HG02884 (cell line): ENCODE data around the gene CHST2.
A peak's percentile ranks its signal among the peaks of the same experiment; 100 is the strongest.

ENCODE experiments used
- ATAC-seq: cut with Tn5 transposase; IDR thresholded peaks from one replicate; pipeline ENCODE4 v1.9.1; 2021; ENCODE audit warnings: mild to moderate bottlenecking, moderate library complexity; ENCODE audit not compliant: unreplicated experiment

Gene CHST2

DNA sequence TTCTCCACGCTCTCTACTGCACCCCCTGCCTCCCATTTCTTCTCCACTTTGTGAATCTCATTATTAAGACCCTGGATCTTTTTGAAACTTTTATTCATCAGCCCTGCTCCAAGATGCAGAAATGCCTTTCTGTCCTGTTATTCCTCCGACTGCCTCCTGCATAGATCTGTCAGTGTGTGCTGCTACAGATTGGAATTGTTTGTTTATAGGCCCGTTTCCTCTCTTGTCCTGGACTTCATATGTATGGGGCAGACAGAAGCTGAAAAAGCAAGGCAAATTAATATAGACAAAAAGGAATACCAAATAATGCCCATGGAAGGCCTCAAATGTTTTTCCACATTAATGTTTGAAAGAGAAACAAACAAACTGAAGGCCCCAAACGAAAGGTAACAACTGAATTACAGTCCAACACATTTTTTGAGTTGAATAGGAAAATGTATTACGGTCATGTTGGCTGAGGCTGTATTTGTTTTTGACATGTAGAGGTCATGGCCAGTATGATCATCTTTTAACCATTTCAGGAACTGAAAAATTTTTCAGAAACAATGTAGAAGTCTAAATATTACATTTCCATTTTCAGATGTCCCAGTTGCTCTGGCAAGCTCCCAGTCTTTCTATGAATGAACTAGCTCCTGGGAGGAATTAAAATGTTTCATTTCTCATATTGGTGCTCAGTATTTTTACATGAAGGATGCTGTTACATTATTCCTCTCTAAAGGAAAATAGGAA lies 8.8 kb downstream of the CHST2 start:
- ATAC-seq, result no peak

DNA sequence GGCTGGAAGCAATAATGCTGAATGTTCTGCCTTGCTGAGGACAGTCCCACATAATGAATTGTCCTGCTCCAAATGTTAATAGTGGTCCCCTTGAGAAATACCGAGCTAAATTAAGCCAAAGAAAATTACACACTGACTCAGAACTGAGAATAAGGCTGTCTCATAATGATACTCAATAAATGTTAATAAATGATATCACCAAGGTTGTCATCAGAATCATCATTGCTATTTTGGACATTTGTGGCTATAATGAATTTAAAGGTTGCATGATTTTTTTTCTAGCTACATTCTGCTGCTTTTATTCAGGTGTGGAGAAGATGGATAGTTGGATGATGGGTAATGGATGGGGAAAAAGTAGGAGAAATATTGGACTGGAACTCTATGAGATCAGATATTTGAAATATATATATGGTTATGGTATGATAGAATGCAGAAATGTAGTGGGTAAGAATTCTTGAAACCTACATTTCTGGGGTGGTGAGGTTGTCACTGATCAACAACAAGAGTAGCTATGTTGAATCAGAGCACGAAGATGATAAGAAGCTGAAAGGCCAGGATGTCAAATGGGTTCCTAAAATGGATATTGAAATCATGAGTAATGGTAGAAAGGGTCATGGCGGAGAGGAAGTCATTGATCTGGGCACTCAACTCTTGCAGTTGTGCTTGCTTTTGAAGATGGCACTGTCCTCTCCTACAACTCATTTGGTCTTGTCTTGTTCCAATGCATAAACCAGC lies 12.8 kb downstream of the CHST2 start:
- ATAC-seq, result no peak

DNA sequence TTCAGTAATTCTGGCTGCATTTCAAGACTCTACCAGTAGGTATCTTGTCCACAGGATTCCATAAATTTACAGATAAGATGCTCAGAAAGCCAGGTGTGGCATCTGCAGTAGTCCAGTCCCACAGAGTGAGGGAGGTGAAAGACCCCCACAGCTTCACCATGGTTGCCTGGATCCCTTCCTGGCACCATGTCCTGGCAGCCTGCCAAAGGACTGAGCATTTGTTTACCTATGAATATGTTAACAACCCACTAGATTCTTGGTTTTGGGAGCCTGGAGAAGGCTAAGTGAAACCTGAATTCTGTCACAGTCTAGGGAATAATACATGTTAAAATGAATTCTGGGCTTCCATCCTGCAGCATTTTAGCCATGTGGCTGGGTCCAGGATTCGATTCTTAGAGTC lies 14.9 kb downstream of the CHST2 start:
- no peak for ATAC-seq

DNA sequence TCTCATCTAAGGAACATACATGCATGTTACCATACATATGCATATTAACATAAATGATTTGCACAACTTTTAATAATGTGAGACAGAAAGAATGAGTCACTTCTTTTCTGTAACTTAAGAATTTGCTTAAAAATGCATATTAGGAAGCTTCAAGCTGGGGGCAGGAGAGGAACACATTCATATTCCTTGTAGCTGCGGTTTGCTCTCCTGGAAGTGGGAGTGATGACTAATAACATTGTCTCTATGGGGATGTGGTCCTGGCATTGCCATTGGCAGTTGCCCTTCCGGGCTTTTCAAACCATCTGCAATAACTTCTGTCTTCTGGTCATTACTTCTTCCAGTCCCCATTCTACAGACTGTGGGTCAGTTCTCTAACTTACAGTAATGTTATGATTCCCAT lies 15.6 kb downstream of the CHST2 start:
- no peak for ATAC-seq

DNA sequence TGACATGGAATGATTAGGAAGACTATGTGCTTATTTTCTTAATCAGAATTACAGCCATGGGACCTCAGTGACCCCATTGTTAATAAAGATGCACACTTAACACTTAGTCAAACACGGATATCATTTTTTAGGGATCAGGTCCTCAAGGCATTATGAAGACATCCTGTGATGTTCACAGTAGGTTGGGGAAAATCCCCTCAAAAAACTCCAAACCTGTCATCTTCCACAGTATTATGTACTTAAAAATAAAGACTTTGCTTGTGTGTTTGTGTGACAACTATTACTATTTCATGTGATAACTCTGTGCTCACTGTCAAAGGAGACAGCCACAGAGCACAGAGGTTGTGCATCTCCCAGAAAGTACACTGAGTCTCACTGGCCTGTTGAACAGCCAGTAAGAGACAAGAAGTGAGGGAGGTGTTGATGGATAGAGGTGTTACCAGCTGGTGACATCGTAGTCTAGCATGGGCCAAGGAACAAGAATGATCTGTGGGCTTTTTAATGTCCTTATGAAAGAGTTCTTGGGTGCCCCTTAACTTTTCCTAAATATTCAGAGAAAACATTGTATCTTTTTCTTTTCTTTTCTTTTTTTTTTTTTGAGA lies 18.0 kb downstream of the CHST2 start:
- no peak for ATAC-seq

DNA sequence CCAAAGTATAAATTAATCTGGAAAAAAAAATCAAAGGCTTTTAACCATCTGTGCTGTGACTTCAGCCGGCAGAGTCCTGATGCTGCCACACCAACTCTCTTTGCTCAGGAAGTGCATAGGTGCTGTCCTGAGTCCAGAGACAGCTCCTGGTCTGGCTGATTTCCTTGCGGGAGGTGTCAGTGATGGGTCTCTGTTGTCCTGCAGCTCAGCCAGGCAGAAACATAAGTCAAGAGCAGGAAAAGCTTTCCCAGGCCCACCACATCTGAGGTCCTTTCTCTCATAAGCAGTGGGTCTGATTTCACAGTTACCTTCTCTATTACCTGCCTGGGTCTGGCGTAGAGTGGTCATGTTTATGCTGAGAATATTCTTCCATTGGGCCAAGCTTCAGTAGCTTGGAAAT lies 19.4 kb downstream of the CHST2 start:
- no peak for ATAC-seq

DNA sequence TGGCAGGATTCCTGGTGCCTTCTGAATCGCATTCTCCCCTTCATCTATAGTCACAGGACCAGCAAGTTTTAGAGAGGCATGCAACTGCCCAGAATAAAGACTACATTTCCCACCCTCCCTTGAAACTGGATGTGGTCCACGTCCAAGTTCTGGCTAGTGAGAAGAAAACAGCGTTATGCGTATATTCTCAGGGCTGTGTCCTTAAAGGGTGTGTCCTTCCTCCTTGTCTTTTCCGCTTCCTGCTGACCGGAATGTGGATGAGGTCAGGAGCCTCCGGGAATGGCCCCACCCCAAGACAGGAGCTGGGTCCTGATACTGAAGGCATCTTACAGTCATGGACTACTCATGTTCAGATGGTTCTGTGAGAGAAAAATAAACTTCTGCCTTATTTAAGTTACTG lies 20.2 kb downstream of the CHST2 start:
- no peak for ATAC-seq

DNA sequence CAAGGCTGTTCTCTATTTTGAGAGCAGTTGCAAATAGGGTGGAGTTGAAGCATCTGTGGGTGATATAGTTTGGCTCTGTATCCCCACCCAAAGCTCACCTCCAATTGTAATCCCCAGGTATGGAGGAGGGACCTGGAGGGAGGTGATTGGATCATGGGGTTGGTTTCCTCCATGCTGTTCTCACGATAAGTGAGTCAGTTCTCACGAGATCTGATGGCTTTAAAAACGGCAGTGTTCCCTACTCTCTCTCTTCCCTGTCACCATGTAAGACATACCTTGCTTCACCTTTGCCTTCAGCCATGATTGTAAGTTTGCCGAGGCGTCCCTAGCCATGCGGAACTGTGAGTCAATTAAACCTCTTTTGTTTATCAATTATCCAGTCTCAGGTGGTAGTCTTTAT lies 21.0 kb downstream of the CHST2 start:
- ATAC-seq, result no peak

DNA sequence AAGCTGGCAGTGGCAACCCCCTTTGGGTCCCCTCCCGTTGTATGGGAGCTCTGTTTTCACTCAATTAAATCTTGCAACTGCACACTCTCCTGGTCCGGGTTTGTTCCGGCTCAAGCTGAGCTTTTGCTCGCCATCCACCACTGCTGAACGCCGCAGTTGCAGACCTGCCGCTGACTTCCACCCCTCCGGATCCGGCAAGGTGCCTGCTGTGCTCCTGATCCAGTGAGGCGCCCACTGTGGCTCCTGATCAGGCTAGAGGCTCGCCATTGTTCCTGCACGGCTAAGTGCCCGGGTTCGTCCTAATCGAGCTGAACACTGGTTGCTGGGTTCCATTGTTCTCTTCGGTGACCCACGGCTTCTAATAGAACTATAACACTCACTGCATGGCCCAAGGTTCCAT lies 22.8 kb downstream of the CHST2 start:
- no peak for ATAC-seq

DNA sequence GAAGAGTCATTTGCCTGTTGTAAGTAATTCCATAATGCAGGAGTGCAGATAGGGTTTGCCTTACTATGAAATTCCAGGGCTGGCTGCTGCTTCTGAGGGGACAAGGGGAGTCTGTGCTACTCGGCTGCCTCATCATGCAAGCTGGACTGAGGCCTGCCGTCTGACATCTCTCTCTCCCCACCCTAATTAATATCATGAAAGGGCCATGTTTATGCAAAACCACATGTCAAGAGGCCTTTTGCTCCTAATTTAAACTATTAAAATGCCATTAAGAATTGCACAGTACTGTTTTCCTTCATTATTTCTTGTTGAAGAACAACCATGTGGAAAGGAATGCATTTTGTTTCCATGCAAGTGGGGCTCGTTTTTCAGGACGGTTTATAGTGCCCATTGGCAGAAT lies 26.3 kb downstream of the CHST2 start:
- no peak for ATAC-seq

DNA sequence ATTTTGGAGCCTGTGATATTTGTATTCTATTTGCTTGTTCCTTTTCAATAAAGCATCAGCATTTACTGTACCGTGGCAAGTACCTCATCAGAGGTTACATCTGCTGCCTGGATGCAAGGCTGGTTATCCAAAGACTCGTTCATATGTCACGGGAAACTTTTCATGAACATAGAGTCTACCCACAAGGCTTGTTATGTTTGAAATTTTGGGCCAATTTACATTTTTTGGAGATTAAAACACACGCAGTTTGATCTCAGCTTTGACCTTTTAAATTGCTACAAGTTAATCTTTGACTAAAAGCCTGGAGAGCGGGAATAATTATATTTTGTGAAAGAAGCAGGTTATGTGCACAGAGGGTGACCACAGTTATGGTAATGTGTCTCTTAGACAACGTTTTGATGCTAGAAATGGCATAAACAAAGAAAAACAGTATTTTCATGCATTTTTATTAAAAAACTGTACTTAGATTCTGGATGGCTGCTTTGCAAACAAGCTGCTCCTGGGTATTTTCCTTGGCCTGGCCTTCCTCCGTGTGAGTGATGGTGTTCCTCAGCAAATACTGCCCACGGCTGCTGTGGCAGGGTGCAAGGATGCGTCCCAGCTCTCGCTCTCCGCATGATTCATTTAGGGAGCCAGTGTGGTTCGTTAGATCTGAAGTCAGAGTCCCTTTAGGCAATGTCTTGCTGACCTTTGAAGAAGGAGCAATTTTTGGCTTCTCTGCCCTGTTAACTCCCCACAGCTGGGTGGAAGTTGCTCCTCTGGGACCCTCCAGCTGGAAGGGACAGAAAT lies 27.1 kb downstream of the CHST2 start:
- no peak for ATAC-seq

DNA sequence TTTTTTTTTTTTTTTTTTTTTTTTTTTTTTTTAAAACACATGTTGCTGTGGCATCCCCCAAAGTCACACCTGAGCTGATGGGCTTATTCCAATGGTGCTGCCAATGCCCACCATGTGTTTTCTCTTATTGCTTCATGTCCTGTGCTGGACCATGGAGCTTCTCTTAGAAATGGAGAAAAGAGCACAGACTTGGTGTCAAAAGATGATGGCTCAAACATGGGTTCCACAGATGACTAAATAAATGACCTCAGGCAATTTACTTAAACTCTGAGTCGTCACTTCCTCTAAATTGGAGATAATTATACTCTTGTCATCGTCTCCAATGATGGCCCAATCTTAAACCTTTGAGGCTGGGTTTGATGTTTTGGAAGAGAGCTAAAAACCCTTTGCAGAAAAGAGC lies 28.1 kb downstream of the CHST2 start:
- ATAC-seq, result no peak

DNA sequence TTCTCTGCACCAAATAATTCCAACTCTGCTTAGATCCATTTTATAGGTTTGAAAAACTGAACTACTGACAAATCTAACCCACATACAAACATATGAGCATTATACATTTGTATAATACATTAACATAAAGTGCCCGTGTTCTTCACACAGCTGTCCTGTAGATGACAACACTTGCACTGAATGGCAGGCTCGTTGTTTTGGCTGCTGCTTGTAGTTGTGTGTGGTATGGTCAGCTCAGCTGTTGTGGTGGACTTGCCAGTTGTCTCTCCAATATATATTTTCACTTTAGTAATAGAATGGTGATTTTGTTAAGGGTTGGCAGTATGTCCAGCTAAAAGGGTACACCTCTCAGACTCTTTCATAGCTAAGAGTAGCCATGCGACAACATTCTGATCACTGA lies 30.5 kb downstream of the CHST2 start:
- no peak for ATAC-seq

DNA sequence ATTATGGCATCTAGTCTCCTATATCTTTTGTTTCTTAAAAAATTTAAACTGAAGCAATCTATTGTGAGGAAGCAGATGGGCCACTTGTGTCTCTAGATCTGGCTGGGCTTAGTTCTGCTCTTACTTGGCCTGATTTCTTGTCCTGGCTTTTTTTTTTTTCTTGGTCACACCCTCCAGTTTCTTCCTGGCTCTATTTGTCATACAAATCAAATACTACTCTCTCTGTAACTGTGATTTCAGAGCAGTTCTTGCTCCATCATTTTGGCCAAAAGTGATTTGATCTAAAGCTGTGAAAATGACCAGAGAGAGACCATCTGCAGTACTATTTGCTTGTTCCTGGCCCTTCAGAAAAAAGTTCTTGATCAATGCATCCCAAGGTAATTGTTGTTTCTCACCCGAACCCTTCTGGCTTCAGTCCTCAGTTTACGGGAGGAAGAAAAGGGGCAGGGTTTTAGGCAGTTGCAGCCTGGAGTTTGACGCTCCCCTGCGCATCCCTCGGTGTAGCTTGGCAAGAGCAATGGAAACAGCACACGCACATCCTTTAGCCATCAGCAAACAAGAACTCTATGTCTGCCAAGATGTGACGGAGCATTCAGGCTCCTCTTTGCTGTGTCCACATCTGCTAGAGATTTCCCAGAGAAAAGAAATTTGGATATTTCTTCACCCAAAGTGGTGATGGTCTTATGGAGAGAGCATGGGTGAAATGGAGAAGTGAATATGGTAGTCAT lies 31.6 kb downstream of the CHST2 start:
- no peak for ATAC-seq

DNA sequence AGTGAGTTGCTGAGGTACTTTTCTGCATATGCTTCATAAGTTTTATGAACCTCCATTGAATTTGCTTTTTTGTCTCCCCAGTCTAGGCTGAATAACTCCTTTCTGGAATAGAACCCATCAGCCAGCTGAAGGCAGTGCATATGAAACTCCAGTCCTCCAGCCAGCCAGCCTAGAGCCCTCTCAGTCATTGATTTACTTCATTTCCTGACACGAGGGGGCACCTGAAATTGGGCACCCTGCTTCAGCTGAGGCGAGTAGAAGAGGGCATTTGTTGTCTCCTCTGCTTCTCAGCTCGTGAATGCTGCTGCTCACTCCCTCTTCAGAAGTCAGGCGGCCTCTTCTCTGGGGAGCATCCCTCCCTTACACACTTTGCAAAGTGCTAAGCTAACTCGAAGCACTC lies 32.5 kb downstream of the CHST2 start:
- ATAC-seq, result no peak

DNA sequence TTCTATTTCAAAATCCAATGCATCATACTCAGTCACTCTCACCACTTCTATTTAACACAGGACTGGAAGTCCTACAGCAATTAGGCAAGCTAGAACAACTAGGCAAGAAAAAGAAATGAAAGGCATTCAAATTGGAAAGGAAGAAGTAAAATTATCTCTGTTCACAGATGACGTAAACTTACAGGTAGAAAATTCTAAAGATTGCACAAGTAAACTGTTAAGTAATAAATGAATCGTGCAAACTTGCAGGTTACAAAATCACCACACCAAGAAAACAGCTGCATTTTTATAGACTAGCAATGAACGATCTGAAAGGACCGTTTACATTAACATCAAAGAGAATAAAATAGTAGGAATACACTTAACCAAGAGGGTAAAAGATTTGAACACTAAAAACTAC lies 36.2 kb downstream of the CHST2 start:
- no peak for ATAC-seq

DNA sequence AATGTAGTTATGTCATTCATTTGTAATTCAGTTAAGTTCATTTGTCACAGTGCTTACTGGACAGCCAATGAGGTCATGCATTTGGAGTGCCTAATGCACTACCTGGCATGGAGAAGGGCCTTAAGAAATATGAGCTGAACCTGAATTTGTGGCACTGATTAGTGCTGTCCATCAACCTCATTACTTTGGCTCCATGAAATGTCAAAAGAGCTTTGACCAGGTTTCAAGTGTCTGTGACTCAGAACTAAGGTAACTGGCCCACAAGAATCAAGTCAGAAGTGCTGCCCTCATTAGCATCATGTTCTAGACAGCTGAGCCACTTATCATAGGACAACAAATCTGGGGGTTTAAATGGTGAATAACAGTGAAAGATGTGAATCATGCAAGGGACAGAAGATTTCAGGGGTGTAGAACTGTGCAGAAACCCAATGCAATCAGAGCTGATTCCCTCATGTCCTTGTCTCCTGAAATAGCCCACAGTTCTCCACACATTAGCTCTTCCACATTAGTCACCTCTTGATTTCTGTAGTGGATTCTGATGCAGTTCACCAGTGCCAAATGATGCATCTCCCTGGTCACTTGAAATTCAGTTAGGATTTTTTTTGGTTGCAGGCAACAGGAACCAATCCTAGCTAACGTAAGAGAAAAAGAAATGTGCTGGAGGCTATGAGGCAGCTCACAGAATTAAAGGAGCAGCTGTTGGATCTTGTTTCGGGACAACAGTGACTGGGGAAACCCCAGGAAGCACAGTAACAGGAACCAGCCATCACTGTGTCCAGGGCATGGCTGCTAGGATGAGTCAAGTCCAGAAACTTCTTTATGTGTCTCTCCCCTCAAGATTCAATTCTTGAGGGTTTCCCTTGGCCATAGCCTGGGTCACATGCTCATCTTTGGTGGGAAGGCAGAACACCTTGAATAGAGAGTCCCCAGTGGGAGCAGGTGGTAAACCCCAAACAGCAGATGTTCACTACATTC lies 38.7 kb downstream of the CHST2 start:
- peak; percentile 84 for ATAC-seq

DNA sequence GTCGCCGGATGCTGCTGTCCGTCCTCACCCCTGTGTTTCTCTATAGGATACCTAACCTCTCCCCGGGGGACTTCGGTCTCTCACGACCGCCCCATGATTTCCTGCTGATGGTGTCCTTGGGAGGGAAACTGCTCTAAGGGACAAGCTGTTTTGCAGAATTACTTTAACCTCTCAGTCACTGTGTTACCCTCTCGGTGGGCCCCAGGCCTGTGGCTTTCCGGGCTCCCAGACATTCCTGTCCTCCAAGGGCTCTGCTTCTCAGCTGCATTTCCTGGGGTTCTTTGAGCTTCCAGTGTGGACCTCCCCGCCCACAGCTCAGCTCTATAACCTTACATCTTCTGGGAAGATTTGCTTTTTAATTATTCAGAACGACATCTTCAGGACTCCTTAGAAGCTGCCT lies 40.9 kb downstream of the CHST2 start:
- ATAC-seq, result no peak

DNA sequence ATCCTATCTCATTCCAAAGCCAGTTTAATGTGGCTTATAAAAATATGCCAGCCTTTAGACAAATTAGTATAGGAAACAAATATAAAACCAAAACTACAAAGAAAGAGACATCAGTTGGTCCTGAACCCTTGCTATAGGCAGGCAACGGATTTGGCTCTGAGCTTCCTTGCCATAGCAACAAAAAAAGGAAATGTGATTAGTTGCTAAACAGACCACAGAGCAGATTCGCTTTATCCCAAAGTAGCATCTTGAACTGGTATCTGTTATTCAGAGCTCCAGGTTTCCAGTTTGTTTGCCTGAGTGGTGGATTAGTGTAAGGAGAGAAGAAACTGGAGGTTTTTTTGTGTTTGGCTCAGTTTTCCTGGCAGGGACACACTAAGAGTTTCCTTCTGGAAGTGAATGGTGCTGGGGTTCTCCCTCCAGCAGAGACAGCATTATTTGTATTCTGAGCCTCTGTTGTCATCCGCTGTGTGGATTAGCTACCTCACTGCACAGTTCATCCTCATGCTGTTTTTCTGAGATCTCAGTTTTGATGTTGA lies 44.1 kb downstream of the CHST2 start:
- no peak for ATAC-seq
